Measurements from ENCODE around the gene LGALS3BP.

Gene LGALS3BP

DNA sequence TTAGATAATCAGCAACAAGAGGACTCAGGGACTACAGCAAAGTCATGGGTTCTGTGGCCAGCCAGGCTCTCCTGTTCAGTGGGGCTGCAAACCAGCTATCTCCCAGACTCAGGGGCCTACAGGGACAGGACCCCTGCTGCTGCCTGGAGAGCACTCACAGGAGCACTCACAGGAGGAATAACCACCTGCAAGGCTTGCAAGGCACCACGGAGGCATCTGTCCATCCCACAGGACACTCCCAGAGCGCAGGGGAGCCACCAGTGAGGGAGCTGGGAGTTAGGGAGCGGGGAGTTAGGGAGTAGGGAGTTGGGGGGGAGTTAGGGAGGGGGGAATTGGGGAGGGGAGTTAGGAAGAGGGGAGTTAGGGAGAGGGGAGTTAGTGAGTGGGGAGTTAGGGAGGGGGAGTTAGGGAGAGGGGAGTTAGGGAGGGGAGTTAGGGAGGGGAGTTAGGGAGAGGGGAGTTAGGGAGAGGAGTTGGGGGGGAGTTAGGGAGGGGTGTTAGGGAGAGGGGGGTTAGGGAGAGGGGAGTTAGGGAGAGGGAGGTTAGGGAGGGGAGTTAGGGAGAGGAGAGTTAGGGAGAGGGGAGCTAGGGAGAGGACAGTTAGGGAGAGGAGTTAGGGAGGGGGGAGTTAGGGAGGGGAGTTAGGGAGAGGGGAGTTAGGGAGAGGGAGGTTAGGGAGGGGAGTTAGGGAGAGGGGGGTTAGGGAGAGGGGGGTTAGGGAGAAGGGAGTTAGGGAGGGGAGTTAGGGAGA lies 24.1 kb upstream of the LGALS3BP start:
- Histone ChIP-seq H3K4me2 (ENCODE audit: low read length) (no peak overlapping the region), H3K79me2 (ENCODE audit: insufficient read depth, low read length) (no peaks in the 10 kb centered on the region), H3K27me3 (ENCODE audit: insufficient read depth, low read length) (no peaks in the 10 kb centered on the region), H3F3A (ENCODE audit: insufficient read depth, low read length) (no peaks in the 10 kb centered on the region), H3K9me2 (ENCODE audit: low read depth, low read length) (no peaks in the 10 kb centered on the region), H3K9ac (ENCODE audit: low read length) (no peak overlapping the region), H3K27ac (ENCODE audit: low read depth, low read length, poor library complexity, severe bottlenecking) (no peak overlapping the region), H3K36me3 (ENCODE audit: insufficient read depth, low read length) (no peaks in the 10 kb centered on the region), H2AFZ (ENCODE audit: low read length) (no peak overlapping the region), H3K4me1 (ENCODE audit: insufficient read depth, low read length, severe bottlenecking) (peaks cover 14% of the 10 kb centered on the region), H3K4me3 (ENCODE audit: low read depth, low read length, poor library complexity, severe bottlenecking) (no peak overlapping the region), H3K9me3 (ENCODE audit: low read length) (no peaks in the 10 kb centered on the region), H4K20me1 (ENCODE audit: insufficient read depth, low read length) (no peaks in the 10 kb centered on the region)
- no peak for TF ChIP-seq EZH2 (IDR thresholded peaks at IDR 0.05; ENCODE audit: borderline replicate concordance, low read length)
- TF ChIP-seq, protein P1, sequence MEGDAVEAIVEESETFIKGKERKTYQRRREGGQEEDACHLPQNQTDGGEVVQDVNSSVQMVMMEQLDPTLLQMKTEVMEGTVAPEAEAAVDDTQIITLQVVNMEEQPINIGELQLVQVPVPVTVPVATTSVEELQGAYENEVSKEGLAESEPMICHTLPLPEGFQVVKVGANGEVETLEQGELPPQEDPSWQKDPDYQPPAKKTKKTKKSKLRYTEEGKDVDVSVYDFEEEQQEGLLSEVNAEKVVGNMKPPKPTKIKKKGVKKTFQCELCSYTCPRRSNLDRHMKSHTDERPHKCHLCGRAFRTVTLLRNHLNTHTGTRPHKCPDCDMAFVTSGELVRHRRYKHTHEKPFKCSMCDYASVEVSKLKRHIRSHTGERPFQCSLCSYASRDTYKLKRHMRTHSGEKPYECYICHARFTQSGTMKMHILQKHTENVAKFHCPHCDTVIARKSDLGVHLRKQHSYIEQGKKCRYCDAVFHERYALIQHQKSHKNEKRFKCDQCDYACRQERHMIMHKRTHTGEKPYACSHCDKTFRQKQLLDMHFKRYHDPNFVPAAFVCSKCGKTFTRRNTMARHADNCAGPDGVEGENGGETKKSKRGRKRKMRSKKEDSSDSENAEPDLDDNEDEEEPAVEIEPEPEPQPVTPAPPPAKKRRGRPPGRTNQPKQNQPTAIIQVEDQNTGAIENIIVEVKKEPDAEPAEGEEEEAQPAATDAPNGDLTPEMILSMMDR (IDR thresholded peaks at IDR 0.05; ENCODE audit: low read length): no peak

DNA sequence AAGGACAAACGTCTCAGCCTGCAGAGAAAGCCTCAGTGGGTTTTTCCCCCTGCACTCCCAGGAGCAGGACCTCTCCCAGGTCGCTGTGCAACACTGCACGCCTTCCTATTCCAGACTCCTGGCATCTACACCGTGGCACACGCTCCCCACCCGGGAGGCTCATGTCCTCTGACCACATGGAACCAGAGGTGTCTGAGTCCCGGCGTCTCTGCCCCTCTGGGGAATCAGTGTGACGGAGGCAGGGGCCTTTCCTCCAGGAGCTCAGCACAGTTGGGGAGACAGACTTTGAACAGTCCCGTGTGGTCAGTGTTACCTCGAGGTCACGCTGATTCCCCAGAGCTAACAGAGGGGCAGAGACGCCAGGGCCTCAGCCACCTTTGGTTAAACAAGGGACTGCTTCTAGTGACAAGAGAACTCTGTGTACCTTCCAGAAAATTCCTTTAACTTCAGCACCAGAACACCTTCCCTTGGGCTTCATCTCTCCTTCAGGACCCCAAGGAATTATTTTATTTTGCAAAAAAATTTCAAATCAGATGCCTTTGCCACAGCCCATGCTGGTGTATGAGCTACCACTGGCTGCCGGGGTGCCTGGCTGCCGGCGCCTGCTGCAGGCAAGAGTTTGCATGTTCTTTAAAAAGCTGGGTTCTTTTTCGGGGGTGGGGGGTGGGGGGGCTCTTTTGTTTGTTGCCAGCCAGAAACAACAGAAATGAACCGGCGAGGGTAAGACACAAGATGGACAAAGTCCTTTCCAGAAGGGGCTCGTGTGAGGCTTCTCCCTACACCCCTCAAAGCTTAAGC lies 23.3 kb upstream of the LGALS3BP start:
- TF ChIP-seq, protein P1 (IDR thresholded peaks at IDR 0.05; ENCODE audit: low read length): no peak
- TF ChIP-seq EZH2 (IDR thresholded peaks at IDR 0.05; ENCODE audit: borderline replicate concordance, low read length): no peak
- Histone ChIP-seq H3K27ac (ENCODE audit: low read depth, low read length, poor library complexity, severe bottlenecking) (no peak overlapping the region), H3F3A (ENCODE audit: insufficient read depth, low read length) (no peaks in the 10 kb centered on the region), H3K9ac (ENCODE audit: low read length) (no peak overlapping the region), H3K4me1 (ENCODE audit: insufficient read depth, low read length, severe bottlenecking) (peaks cover 6% of the 10 kb centered on the region), H3K79me2 (ENCODE audit: insufficient read depth, low read length) (no peaks in the 10 kb centered on the region), H3K9me2 (ENCODE audit: low read depth, low read length) (no peaks in the 10 kb centered on the region), H4K20me1 (ENCODE audit: insufficient read depth, low read length) (no peaks in the 10 kb centered on the region), H3K4me3 (ENCODE audit: low read depth, low read length, poor library complexity, severe bottlenecking) (no peak overlapping the region), H3K4me2 (ENCODE audit: low read length) (no peak overlapping the region), H3K36me3 (ENCODE audit: insufficient read depth, low read length) (peaks cover 3% of the 10 kb centered on the region), H3K9me3 (ENCODE audit: low read length) (no peaks in the 10 kb centered on the region), H3K27me3 (ENCODE audit: insufficient read depth, low read length) (no peaks in the 10 kb centered on the region), H2AFZ (ENCODE audit: low read length) (no peak overlapping the region)

GRCh38 chr17:79002291-79002690 lies 22.6 kb upstream of the LGALS3BP start:
- TF ChIP-seq, protein P1 (IDR thresholded peaks at IDR 0.05; ENCODE audit: low read length): no peak
- TF ChIP-seq EZH2 (IDR thresholded peaks at IDR 0.05; ENCODE audit: borderline replicate concordance, low read length): no peak
- Histone ChIP-seq H3K79me2 (ENCODE audit: insufficient read depth, low read length) (no peaks in the 10 kb centered on the region), H3K27me3 (ENCODE audit: insufficient read depth, low read length) (no peaks in the 10 kb centered on the region), H3K9me2 (ENCODE audit: low read depth, low read length) (no peaks in the 10 kb centered on the region), H3K36me3 (ENCODE audit: insufficient read depth, low read length) (peaks cover 10% of the 10 kb centered on the region), H3K4me2 (ENCODE audit: low read length) (no peak overlapping the region), H3K4me1 (ENCODE audit: insufficient read depth, low read length, severe bottlenecking) (no peaks in the 10 kb centered on the region), H3K9ac (ENCODE audit: low read length) (no peak overlapping the region), H2AFZ (ENCODE audit: low read length) (no peak overlapping the region), H3K4me3 (ENCODE audit: low read depth, low read length, poor library complexity, severe bottlenecking) (no peak overlapping the region), H3K9me3 (ENCODE audit: low read length) (no peaks in the 10 kb centered on the region), H3K27ac (ENCODE audit: low read depth, low read length, poor library complexity, severe bottlenecking) (no peak overlapping the region), H3F3A (ENCODE audit: insufficient read depth, low read length) (no peaks in the 10 kb centered on the region), H4K20me1 (ENCODE audit: insufficient read depth, low read length) (no peaks in the 10 kb centered on the region)

Data from OCI-LY1 (cell line).